ENCODE measurements around the gene C3orf49. TPM values are rescaled to one million over a fixed set of nuclear protein-coding genes. Genes with fewer than 3 reads are reported as not detected.

Gene C3orf49
- total and polyA plus RNA-seq, 2 of the 13 experiments (the other 11 are each of a cell fraction or from before 2014, with no cell fraction given): not detected

GRCh38 chr3:63863150-63864007 is 44.3 kb downstream of the C3orf49 start, which contains the start of the genes ATXN7 and THOC7 (continued):
- TF ChIP-seq MEIS1 (CRISPR knock-in tag; IDR thresholded peaks at IDR 0.05; ENCODE audit: borderline replicate concordance) (no peak; the same call in 1 of the 2 replicates), ZNF713 (CRISPR knock-in tag; IDR thresholded peaks at IDR 0.05) (no peak), ZNF274 (CRISPR knock-in tag; IDR thresholded peaks at IDR 0.05) (0 out of 2 replicates have a peak, but pooled peaks have one; percentile 31), EZH2 (conservative IDR thresholded peaks at IDR 0.05; ENCODE audit: low read depth, low read length) (no peak), HNRNPK (IDR thresholded peaks at IDR 0.05; ENCODE audit: low read depth, low read length, poor library complexity, severe bottlenecking) (peak; percentile 24), KDM5A (IDR thresholded peaks at IDR 0.05; ENCODE audit: borderline replicate concordance, low read length) (no peak), ARID2 (CRISPR knock-in tag; IDR thresholded peaks at IDR 0.05; ENCODE audit: borderline replicate concordance) (no peak), KAT8 (CRISPR knock-in tag; IDR thresholded peaks at IDR 0.05) (peak; percentile 32; the same call in 1 of the 2 replicates), ZSCAN25 (CRISPR knock-in tag; IDR thresholded peaks at IDR 0.05) (no peak), MED1 (CRISPR knock-in tag; IDR thresholded peaks at IDR 0.05) (no peak; the same call in 1 of the 2 replicates), ZMYM3 (CRISPR knock-in tag; IDR thresholded peaks at IDR 0.05) (no peak), SAP130 (CRISPR knock-in tag; IDR thresholded peaks at IDR 0.05; ENCODE audit: low read depth) (peak; percentile 72), KLF16 (CRISPR knock-in tag; IDR thresholded peaks at IDR 0.05) (peak in 1 of 2 experiments; percentile 30; a peak in 1 of 4 replicates), ZNF639 (CRISPR knock-in tag; conservative IDR thresholded peaks at IDR 0.05) (no peak), ZNF678 (CRISPR knock-in tag; IDR thresholded peaks at IDR 0.05) (0 out of 2 replicates have a peak, but pooled peaks have one; percentile 80), SIN3B (IDR thresholded peaks at IDR 0.05; ENCODE audit: low read length) (no peak), KLF6 (CRISPR knock-in tag; IDR thresholded peaks at IDR 0.05) (0 out of 2 replicates have a peak, but pooled peaks have one; percentile 26), ZNF343 (CRISPR knock-in tag; IDR thresholded peaks at IDR 0.05) (peak; percentile 60; the same call in 1 of the 2 replicates), BCL6 (CRISPR knock-in tag; IDR thresholded peaks at IDR 0.05) (no peak), PHF21A (CRISPR knock-in tag; IDR thresholded peaks at IDR 0.05) (no peak), ZNF17 (CRISPR knock-in tag; IDR thresholded peaks at IDR 0.05) (no peak), ISX (CRISPR knock-in tag; conservative IDR thresholded peaks at IDR 0.05) (0 out of 2 replicates have a peak, but pooled peaks have one; percentile 42)
- TF ChIP-seq, protein P1, sequence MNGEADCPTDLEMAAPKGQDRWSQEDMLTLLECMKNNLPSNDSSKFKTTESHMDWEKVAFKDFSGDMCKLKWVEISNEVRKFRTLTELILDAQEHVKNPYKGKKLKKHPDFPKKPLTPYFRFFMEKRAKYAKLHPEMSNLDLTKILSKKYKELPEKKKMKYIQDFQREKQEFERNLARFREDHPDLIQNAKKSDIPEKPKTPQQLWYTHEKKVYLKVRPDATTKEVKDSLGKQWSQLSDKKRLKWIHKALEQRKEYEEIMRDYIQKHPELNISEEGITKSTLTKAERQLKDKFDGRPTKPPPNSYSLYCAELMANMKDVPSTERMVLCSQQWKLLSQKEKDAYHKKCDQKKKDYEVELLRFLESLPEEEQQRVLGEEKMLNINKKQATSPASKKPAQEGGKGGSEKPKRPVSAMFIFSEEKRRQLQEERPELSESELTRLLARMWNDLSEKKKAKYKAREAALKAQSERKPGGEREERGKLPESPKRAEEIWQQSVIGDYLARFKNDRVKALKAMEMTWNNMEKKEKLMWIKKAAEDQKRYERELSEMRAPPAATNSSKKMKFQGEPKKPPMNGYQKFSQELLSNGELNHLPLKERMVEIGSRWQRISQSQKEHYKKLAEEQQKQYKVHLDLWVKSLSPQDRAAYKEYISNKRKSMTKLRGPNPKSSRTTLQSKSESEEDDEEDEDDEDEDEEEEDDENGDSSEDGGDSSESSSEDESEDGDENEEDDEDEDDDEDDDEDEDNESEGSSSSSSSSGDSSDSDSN (CRISPR knock-in tag; IDR thresholded peaks at IDR 0.05): peak; percentile 73; the same call in 1 of the 2 replicates
- TF ChIP-seq, protein P2, sequence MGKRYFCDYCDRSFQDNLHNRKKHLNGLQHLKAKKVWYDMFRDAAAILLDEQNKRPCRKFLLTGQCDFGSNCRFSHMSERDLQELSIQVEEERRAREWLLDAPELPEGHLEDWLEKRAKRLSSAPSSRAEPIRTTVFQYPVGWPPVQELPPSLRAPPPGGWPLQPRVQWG (CRISPR knock-in tag; IDR thresholded peaks at IDR 0.05; ENCODE audit: borderline replicate concordance, low read depth): no peak
- TF ChIP-seq, protein P3, sequence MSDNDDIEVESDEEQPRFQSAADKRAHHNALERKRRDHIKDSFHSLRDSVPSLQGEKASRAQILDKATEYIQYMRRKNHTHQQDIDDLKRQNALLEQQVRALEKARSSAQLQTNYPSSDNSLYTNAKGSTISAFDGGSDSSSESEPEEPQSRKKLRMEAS (IDR thresholded peaks at IDR 0.05): peak; percentile 42; the same call in 1 of the 2 replicates
- TF ChIP-seq, protein P4, sequence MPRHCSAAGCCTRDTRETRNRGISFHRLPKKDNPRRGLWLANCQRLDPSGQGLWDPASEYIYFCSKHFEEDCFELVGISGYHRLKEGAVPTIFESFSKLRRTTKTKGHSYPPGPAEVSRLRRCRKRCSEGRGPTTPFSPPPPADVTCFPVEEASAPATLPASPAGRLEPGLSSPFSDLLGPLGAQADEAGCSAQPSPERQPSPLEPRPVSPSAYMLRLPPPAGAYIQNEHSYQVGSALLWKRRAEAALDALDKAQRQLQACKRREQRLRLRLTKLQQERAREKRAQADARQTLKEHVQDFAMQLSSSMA (CRISPR knock-in tag; IDR thresholded peaks at IDR 0.05): no peak

Data from HepG2 (cell line).